GM10266 (cell line): ENCODE results near the gene TUBA4A.
A peak's percentile ranks its signal among the peaks of the same experiment; 100 is the strongest.

Experiments used
- DNase-seq: peaks from one replicate; pipeline ENCODE4 v3.0.0; 2012; ENCODE audit errors: extremely low spot score
- TF ChIP-seq, protein P1 (sequence below): IDR thresholded peaks from 2 replicates; pipeline ENCODE4 v1.5.1; 2012; ENCODE audit warnings: mild to moderate bottlenecking, low read depth; ENCODE audit not compliant: control insufficient read depth, insufficient read depth; ENCODE audit errors: missing control alignments

The TUBA4A gene

DNA sequence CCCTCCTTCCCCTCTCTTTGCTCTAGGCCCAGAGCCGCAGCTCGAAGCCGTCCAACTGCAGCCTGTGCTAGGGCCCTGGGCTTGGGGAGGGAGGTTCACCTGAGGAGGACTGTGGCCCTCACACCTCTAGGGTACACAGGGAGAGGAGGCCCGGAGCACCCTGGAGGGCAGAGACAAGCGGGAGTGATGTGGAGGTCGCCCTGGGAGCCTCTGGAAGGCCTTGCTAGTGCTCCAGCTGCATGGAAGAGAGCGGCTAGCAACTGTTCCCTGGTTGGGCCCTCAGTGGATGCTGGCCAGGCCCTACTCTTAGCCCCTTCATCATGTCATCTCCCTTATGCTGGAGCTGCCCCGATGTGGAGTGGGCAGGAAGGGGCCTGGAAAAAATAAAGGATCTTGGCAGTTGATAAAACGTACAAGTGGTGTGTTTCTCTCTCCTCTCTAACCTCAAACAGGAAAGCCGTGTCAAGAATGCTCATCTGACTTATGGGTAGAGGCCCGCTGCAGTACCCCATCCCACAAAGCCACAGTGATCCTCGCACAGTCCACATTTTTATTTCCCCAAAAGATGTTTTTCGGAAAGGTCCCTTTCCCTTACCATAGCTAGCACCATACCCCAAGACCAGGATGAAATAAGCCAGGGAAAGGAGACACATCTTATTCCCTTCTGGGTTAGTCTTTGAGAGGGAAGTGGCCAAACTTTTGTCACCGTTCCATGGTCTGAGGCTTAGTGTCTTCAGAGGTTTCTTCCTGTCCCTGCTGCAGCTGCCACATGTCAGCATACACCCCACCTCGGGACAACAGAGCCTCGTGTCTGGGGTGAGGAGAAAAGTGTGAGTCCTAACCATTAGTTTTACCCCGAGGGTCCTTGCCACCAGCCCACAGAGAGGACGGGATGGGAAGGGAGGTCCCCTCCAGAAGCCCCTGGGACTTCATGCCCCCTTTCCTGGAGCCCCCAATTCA, 44.2 kb downstream of the TUBA4A start:
- no peak for DNase-seq
- TF ChIP-seq, protein P1, sequence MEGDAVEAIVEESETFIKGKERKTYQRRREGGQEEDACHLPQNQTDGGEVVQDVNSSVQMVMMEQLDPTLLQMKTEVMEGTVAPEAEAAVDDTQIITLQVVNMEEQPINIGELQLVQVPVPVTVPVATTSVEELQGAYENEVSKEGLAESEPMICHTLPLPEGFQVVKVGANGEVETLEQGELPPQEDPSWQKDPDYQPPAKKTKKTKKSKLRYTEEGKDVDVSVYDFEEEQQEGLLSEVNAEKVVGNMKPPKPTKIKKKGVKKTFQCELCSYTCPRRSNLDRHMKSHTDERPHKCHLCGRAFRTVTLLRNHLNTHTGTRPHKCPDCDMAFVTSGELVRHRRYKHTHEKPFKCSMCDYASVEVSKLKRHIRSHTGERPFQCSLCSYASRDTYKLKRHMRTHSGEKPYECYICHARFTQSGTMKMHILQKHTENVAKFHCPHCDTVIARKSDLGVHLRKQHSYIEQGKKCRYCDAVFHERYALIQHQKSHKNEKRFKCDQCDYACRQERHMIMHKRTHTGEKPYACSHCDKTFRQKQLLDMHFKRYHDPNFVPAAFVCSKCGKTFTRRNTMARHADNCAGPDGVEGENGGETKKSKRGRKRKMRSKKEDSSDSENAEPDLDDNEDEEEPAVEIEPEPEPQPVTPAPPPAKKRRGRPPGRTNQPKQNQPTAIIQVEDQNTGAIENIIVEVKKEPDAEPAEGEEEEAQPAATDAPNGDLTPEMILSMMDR: no peak

DNA sequence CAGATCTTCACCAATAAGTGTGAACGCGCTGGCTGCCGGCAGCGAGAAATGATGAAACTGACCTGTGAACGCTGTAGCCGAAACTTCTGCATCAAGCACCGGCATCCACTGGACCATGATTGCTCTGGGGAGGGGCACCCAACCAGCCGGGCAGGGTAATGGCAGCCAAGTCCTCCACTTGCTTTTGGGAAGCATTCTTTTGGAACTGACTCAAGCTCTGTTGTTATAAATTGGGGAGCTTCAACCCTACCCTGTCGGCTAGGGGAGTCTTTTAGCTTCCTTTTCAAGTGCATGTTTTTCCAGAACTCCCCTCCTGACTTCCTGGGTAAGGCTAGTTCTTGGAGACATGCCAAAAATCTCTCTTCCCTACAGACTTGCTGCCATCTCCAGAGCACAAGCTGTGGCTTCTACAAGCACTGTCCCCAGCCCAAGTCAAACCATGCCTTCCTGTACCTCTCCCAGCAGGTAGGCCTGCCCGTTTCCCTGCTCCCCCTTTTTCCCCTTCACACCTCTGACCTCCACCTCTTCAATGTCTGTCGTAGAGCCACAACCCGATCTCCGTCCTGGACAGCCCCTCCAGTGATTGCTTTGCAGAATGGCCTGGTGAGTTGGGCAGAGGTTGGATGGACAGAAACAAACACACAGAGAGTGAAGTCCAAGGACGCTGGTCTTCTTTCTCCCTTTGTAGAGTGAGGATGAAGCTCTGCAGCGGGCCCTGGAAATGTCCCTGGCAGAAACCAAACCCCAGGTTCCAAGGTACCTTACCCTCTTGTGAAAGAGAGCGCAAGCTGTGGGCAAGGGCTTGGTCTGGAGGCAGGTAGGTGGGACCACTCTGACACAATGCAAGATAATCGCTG, 45.6 kb downstream of the TUBA4A start:
- no peak for DNase-seq
- TF ChIP-seq, protein P1: no peak

DNA sequence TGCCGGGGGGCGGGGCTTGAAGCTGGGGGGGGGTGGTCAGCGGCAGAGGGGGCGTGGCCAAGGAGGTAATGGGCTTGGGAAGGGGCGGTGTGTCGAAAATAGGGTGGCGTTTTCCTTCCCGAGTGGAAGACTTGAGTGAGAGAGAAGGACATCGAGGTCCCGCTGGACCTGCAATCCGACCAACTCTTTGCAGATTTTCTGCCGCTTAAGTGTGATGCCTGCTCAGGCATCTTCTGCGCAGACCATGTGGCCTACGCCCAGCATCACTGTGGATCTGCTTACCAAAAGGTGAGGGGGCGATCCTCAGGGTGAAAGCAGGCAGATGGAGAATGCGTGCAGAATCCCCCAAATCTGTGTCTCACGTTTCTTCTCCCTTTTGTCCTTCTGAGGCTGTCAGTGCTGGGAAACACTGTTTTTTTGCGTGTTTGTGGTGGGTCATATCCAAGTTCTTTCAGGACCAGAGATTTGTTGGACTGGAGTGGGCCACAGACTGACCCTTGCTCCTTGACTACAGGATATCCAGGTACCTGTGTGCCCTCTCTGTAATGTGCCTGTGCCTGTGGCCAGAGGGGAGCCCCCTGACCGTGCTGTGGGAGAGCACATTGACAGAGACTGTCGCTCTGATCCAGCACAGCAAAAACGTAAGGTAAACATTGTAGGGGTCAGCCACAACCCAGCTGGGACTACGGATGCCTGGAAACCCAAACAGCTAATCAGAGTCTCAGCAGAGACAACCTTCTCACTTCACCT, 46.4 kb downstream of the TUBA4A start:
- TF ChIP-seq, protein P1: no peak
- no peak for DNase-seq

DNA sequence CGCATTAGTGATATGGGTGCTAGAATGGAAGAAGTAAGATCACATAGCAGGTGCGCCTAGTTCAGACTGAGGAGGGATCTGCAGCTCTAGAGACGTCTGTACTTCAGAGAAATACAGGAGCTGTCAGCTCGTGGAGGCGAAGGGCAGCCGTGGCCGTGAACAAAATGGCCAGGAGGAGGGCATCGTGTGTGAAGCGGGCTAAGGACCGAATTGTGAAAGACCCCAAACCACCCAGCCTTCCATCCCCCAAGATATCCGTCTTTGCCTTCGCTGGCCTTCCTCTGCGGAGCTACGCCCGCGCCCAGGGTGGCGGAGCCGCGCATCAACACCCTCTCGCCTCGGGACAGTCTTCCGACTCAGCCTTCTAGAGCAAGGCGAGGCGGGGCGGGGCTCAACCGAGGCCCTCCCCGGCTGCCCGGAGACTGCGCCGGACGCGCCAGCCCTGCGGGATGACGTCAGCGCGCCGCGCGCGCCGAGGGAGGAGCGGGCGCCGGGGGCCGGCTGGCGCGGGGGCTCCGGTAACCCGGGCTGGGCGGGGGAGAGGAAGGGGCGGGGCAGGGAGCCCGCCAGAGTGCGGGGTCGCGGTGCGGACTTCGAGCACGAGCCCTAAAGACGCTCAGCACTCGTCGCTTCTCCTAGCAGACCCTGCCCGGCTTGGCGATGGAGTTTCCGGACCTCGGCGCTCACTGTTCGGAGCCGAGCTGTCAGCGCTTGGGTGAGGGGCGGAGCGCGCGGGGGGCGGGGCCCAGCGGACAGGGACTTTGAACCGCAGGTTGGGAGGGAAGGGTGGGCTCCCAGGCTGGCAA, 47.2 kb downstream of the TUBA4A start, which contains the start of gene ZFAND2B:
Gene ZFAND2B (plus strand): TSS at position 455 of the 806 bp plus-strand sequence. CDS start 206 bp downstream, at position 661.
- TF ChIP-seq, protein P1: no peak
- DNase-seq: peak; percentile 99

DNA sequence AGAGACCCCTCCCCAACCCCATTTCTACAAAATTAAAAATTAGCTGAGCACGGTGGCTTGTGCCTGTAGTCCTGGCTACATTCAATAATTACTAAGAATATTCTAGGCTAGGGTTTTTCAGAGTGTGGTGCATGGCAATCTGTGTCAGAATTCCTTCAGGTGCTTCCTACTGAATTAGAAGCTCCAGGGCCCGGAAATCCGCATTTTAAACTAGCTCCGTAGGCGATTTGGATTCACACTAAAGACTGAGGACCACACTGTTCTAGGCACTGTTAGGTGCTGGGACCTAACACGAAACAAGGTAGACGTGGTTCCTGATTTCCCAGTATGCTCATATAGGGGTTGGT, 47.8 kb downstream of the TUBA4A start:
- no peak for DNase-seq
- TF ChIP-seq, protein P1: no peak

DNA sequence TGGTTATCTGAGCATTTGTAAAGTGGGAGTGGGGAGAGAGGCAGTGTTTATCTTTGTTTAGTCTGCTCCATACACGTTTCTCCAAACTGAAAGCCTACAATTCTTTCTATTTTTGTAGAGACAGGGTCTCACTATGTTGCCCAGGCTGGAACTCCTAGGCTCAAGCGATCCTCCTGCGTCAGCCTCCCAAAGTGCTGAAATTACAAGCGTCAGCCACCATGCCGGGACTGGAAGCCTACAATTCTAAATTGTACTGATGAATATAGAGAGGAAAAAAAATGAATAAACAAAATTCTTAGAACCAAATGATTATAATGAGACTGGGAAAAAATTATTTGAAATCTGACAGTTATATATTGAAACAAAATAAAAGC, 48.6 kb downstream of the TUBA4A start:
- TF ChIP-seq, protein P1: no peak
- no peak for DNase-seq
